ENCODE measurements around the gene ST8SIA1.

DNA sequence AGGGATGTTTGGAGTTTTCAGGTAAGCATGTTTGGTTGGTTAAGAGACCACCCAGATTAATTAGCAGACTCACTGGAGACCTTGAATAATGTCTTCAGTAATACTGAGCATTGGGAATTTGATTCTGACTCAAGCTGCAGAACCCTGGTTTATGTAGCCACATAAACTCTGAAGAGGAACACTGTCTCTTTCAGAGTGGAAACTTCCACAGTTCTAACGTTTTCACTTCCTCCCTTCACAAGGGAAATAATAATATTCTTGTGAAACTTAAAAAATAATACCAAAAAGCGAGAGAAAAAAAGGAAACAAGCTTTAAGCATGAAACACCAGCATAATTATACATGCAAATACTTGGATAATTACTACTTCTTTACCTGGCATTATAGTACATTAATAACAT lies 40.0 kb upstream of the ST8SIA1 start:
- TF ChIP-seq, protein P1, sequence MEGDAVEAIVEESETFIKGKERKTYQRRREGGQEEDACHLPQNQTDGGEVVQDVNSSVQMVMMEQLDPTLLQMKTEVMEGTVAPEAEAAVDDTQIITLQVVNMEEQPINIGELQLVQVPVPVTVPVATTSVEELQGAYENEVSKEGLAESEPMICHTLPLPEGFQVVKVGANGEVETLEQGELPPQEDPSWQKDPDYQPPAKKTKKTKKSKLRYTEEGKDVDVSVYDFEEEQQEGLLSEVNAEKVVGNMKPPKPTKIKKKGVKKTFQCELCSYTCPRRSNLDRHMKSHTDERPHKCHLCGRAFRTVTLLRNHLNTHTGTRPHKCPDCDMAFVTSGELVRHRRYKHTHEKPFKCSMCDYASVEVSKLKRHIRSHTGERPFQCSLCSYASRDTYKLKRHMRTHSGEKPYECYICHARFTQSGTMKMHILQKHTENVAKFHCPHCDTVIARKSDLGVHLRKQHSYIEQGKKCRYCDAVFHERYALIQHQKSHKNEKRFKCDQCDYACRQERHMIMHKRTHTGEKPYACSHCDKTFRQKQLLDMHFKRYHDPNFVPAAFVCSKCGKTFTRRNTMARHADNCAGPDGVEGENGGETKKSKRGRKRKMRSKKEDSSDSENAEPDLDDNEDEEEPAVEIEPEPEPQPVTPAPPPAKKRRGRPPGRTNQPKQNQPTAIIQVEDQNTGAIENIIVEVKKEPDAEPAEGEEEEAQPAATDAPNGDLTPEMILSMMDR (conservative IDR thresholded peaks at IDR 0.05; ENCODE audit: low read depth, low read length), result no peak
- no peak for TF ChIP-seq EZH2phosphoT487 (IDR thresholded peaks at IDR 0.05; ENCODE audit: borderline replicate concordance, low read length)
- no peak for TF ChIP-seq EZH2 (IDR thresholded peaks at IDR 0.05; ENCODE audit: low read length, unreplicated experiment)

All from PC-3 (cell line).